Measurements from ENCODE around the gene SART1.

SART1 gene

GRCh38 chr11:65919141-65919572, 42.4 kb upstream of the SART1 start, which contains the start of gene DRAP1:
Gene DRAP1 (plus strand): TSS chr11:65919426. CDS start chr11:65919502, 76 bp downstream.
- no peak for TF ChIP-seq FOXP2 (optimal IDR thresholded peaks at IDR 0.05; ENCODE audit: borderline replicate concordance, extremely low read depth, extremely low read length, insufficient read depth)
- no peak for TF ChIP-seq POLR2AphosphoS5 (IDR thresholded peaks at IDR 0.05; ENCODE audit: low read depth, low read length)
- peak; percentile 80 for TF ChIP-seq TAF1 (IDR thresholded peaks at IDR 0.05; ENCODE audit: borderline replicate concordance, insufficient read depth, low read length)
- peak; percentile 92; the same call in 1 of the 2 replicates for TF ChIP-seq SIN3A (IDR thresholded peaks at IDR 0.05; ENCODE audit: borderline replicate concordance, insufficient read depth, low read length)
- peak in 1 of 2 experiments; percentile 34; a peak in 1 of 4 replicates for TF ChIP-seq REST (IDR thresholded peaks at IDR 0.05; ENCODE audit: insufficient read depth in 1 of 2, low read depth in 2 of 2, low read length in 2 of 2)

- TF ChIP-seq SIN3A (IDR thresholded peaks at IDR 0.05; ENCODE audit: borderline replicate concordance, insufficient read depth, low read length) (no peak; the same call in 1 of the 2 replicates), FOXP2 (optimal IDR thresholded peaks at IDR 0.05; ENCODE audit: borderline replicate concordance, extremely low read depth, extremely low read length, insufficient read depth) (no peak), TAF1 (IDR thresholded peaks at IDR 0.05; ENCODE audit: borderline replicate concordance, insufficient read depth, low read length) (no peak), REST (IDR thresholded peaks at IDR 0.05; ENCODE audit: insufficient read depth in 1 of 2, low read depth in 2 of 2, low read length in 2 of 2) (no peak), POLR2AphosphoS5 (IDR thresholded peaks at IDR 0.05; ENCODE audit: low read depth, low read length) (no peak)
These were observed 41.8 kb upstream of the SART1 start for GRCh38 chr11:65919573-65920371.

- no peak for TF ChIP-seq REST (IDR thresholded peaks at IDR 0.05; ENCODE audit: insufficient read depth in 1 of 2, low read depth in 2 of 2, low read length in 2 of 2)
These were observed 41.1 kb upstream of the SART1 start for GRCh38 chr11:65920372-65920802.

- no peak for TF ChIP-seq SIN3A (IDR thresholded peaks at IDR 0.05; ENCODE audit: borderline replicate concordance, insufficient read depth, low read length)
- no peak for TF ChIP-seq FOXP2 (optimal IDR thresholded peaks at IDR 0.05; ENCODE audit: borderline replicate concordance, extremely low read depth, extremely low read length, insufficient read depth)
- TF ChIP-seq REST (IDR thresholded peaks at IDR 0.05; ENCODE audit: insufficient read depth in 1 of 2, low read depth in 2 of 2, low read length in 2 of 2), result no peak
- no peak for TF ChIP-seq TAF1 (IDR thresholded peaks at IDR 0.05; ENCODE audit: borderline replicate concordance, insufficient read depth, low read length)
- no peak for TF ChIP-seq POLR2AphosphoS5 (IDR thresholded peaks at IDR 0.05; ENCODE audit: low read depth, low read length)
These were observed 40.4 kb upstream of the SART1 start for GRCh38 chr11:65921033-65921555.

Measured in PFSK-1 (cell line).